ENCODE results near the gene ABHD12.

The ABHD12 gene

DNA sequence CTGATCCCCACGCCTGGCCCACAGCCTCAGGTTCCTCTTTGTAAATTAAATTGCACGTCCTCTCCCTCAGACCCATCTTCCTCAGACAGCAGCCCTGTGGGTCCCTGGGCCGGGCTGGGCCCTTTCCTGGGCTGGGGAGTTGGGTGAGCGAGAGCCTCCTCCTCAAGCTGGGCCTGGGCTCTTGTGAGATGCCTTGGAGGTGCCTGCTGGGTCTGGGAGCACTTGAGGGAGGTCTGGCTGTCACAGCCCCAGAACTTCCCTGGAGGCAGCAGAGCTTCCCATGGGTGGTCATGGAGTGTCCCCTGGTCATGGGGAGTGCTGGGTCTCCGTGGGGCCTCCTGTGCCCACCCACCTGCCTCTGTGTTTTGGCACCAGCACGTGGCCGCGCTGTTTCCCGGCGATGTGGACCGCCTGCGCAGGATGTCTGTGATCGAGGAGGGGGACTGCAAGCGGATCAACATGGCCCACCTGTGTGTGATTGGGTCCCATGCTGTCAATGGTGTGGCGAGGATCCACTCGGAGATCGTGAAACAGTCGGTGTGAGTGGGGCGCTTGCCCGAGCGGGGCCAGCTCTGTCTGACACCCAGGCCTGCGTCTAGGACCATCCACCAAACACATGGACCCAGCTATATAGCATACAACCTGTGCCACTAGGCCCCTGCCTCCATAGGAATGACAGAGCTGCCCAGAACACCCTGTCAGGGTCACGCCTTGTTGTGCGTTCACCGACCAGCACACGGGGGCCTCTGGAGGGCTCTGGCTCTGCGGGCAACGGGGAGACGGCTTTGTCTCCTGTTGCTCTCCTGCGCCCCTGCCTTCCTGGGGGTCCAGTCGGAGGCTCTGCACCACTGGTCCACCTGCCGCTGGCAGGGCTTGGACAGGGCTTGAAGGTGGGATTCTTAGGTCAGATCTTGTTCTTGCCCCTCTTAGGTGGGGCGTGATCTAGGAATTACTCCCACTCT lies 109.8 kb downstream of the ABHD12 start:
- no peaks in the 10 kb centered on the region for H3K4me1 ChIP-seq (ENCODE audit: control insufficient read depth, insufficient read depth, low read length, unreplicated experiment)
- no peaks in the 10 kb centered on the region for H3K27me3 ChIP-seq (ENCODE audit: insufficient read depth, low read length)
- no peak overlapping the region for H3K4me3 ChIP-seq (ENCODE audit: low read depth, low read length)
- no peak overlapping the region for H2AFZ ChIP-seq (ENCODE audit: low read length, unreplicated experiment)
- H3K27ac ChIP-seq (ENCODE audit: low read depth, low read length) = no peak overlapping the region
- H3K79me2 ChIP-seq (ENCODE audit: control insufficient read depth, insufficient read depth, low read length, unreplicated experiment) = no peaks in the 10 kb centered on the region
- peaks cover 21% of the 10 kb centered on the region; the same call in 1 of the 2 replicates for H3K36me3 ChIP-seq (ENCODE audit: insufficient read depth, low read length)

DNA sequence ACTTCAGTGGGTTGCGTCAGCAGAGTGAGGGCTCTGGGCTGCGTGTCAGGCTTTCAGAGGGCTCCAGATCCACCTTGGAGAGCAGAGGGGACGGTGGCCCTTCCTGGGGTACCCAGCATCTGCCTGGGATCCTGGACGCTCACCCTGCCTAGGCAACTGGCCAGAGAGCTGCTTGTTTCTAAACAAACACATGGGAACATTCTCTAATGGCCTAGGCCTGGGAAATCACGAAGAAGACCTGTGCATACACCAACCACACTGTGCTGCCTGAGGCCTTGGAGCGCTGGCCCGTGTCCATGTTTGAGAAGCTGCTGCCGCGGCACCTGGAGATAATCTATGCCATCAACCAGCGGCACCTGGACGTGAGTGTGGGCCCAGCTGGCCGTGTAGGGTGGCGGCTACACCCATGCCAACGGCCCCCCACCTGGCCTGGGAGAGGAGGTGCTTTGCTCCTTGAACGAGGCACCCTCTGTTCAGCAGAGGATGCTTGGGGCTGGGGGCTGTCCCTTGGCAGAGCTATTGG lies 110.5 kb downstream of the ABHD12 start:
- Histone ChIP-seq H3K27me3 (ENCODE audit: insufficient read depth, low read length) (no peaks in the 10 kb centered on the region), H3K79me2 (ENCODE audit: control insufficient read depth, insufficient read depth, low read length, unreplicated experiment) (no peaks in the 10 kb centered on the region), H3K36me3 (ENCODE audit: insufficient read depth, low read length) (peaks cover 15% of the 10 kb centered on the region; the same call in 1 of the 2 replicates), H3K4me1 (ENCODE audit: control insufficient read depth, insufficient read depth, low read length, unreplicated experiment) (no peaks in the 10 kb centered on the region), H3K4me3 (ENCODE audit: low read depth, low read length) (no peak overlapping the region), H2AFZ (ENCODE audit: low read length, unreplicated experiment) (no peak overlapping the region), H3K27ac (ENCODE audit: low read depth, low read length) (no peak overlapping the region)

DNA sequence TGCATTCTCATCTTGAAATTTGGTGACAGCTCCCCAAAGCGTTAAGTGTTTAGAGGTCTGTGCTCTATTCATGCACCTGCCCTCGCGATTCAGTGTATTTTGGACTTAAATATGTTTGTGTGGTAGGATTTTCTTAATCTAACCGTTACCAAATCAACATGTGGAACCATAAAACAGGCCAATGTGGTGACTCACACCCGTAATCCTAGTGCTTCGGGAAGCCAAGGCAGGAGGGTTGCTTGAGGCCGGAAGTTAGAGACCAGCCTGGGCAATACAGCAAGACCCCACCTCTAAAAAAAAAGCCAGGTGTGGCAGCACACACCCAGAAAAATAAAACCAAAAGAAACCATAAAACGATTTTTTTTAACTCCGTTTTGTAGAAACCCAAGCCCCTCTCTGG lies 111.2 kb downstream of the ABHD12 start:
- no peaks in the 10 kb centered on the region for H3K4me1 ChIP-seq (ENCODE audit: control insufficient read depth, insufficient read depth, low read length, unreplicated experiment)
- no peak overlapping the region for H3K27ac ChIP-seq (ENCODE audit: low read depth, low read length)
- peaks cover 16% of the 10 kb centered on the region; the same call in 1 of the 2 replicates for H3K36me3 ChIP-seq (ENCODE audit: insufficient read depth, low read length)
- H2AFZ ChIP-seq (ENCODE audit: low read length, unreplicated experiment) = no peak overlapping the region
- no peaks in the 10 kb centered on the region for H3K79me2 ChIP-seq (ENCODE audit: control insufficient read depth, insufficient read depth, low read length, unreplicated experiment)
- no peak overlapping the region for H3K4me3 ChIP-seq (ENCODE audit: low read depth, low read length)
- no peaks in the 10 kb centered on the region for H3K27me3 ChIP-seq (ENCODE audit: insufficient read depth, low read length)

DNA sequence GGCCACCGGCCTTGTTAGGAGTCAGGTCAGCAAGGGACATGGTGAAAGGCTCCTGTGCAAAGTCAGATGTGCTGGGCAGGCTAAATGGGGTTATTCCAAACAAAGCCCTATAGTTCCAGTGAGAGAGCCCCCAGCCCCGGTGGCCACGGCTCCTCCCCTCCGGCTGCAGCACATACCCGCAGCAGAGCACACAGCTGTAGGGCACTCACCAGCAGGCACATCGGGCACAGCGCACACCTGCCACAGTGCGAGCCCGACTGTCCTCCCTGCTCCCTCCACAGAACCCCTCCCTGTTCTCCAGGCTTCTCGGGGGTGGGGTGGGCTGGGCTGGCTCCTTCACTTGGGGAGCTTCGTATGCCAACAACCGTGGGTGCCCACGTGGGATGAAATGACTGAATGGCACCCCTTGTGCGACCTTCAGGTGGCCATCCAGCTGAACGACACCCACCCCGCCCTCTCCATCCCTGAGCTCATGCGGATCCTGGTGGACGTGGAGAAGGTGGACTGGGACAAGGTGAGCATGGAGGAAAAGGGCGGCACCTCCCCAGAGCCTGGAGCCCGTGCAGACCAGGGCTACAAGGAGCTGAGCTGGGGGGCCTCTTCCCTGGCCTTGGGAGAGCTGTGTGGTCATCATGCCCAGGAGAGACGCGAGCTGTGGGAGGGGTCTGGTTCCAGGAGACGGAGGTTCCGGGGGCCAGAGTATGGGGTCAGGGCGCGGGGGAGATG lies 111.8 kb downstream of the ABHD12 start:
- Histone ChIP-seq H2AFZ (ENCODE audit: low read length, unreplicated experiment) (no peak overlapping the region), H3K79me2 (ENCODE audit: control insufficient read depth, insufficient read depth, low read length, unreplicated experiment) (no peaks in the 10 kb centered on the region), H3K4me1 (ENCODE audit: control insufficient read depth, insufficient read depth, low read length, unreplicated experiment) (no peaks in the 10 kb centered on the region), H3K27me3 (ENCODE audit: insufficient read depth, low read length) (no peaks in the 10 kb centered on the region), H3K4me3 (ENCODE audit: low read depth, low read length) (no peak overlapping the region), H3K27ac (ENCODE audit: low read depth, low read length) (no peak overlapping the region), H3K36me3 (ENCODE audit: insufficient read depth, low read length) (peaks cover 17% of the 10 kb centered on the region; the same call in 1 of the 2 replicates)

DNA sequence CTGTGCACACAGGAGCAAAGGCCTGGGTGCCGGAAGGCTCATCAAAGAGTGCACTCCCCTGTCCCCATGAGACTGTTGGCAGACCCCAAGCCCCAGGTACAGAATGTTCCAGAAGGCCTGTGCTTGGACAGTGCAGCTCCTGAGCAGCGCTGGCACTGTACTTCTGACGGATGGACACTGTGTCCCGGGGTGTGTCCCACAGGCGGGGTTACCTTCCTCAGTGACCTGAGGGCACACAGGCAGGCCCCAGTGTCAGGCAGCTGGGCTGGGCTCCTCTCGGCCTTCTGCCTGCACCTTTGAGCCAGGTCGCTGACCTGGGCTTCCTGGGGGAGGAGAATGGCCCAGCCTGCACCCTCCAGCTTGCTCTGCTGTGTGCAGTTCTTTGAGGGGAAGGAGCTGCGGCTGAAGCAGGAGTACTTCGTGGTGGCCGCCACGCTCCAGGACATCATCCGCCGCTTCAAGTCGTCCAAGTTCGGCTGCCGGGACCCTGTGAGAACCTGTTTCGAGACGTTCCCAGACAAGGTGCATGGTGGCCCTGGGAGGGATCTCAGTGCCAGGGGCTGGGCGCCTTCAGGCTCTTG lies 112.6 kb downstream of the ABHD12 start:
- no peak overlapping the region for H2AFZ ChIP-seq (ENCODE audit: low read length, unreplicated experiment)
- no peaks in the 10 kb centered on the region for H3K27me3 ChIP-seq (ENCODE audit: insufficient read depth, low read length)
- no peak overlapping the region for H3K27ac ChIP-seq (ENCODE audit: low read depth, low read length)
- H3K79me2 ChIP-seq (ENCODE audit: control insufficient read depth, insufficient read depth, low read length, unreplicated experiment) = no peaks in the 10 kb centered on the region
- H3K4me1 ChIP-seq (ENCODE audit: control insufficient read depth, insufficient read depth, low read length, unreplicated experiment) = no peaks in the 10 kb centered on the region
- peaks cover 20% of the 10 kb centered on the region; the same call in 1 of the 2 replicates for H3K36me3 ChIP-seq (ENCODE audit: insufficient read depth, low read length)
- H3K4me3 ChIP-seq (ENCODE audit: low read depth, low read length) = no peak overlapping the region

DNA sequence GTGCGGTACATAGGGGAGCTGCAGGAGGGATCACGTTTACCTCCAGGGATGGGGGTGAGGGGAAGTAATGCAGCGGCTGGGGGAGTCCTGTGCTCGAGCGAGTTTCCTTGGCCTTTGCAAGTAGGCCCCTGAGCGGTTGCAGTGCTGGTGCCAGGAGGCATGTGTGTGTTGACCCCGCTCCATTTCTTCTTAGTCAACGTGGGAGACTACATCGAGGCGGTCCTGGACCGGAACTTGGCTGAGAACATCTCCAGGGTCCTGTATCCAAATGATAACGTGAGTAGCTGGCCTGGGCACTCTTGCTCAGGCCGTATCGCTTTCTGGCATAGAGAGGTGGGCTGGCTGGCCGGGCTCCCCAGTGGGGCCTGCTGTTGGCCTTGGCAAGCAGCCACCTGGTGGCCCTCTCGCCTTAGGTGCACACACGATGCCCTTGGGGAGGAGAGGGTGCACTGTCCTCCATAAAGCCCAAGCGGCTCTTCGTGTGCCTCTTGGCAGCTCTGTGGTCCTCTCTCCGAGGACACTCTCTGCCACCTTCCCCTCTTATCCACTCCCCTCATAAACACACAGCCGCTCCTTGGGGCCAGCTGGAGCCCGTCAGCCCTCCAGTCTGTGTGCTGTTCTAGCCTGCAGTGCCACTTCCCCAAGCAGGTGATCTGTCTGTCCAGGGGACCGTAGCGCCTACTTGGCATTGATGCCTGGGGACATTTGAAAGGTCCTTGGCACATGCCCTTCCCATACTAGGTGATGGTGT lies 113.4 kb downstream of the ABHD12 start:
- no peaks in the 10 kb centered on the region for H3K4me1 ChIP-seq (ENCODE audit: control insufficient read depth, insufficient read depth, low read length, unreplicated experiment)
- no peak overlapping the region for H2AFZ ChIP-seq (ENCODE audit: low read length, unreplicated experiment)
- H3K27me3 ChIP-seq (ENCODE audit: insufficient read depth, low read length) = no peaks in the 10 kb centered on the region
- H3K79me2 ChIP-seq (ENCODE audit: control insufficient read depth, insufficient read depth, low read length, unreplicated experiment) = peaks cover 3% of the 10 kb centered on the region
- H3K36me3 ChIP-seq (ENCODE audit: insufficient read depth, low read length) = peaks cover 28% of the 10 kb centered on the region; the same call in 1 of the 2 replicates
- H3K27ac ChIP-seq (ENCODE audit: low read depth, low read length) = no peak overlapping the region
- H3K4me3 ChIP-seq (ENCODE audit: low read depth, low read length) = no peak overlapping the region

DNA sequence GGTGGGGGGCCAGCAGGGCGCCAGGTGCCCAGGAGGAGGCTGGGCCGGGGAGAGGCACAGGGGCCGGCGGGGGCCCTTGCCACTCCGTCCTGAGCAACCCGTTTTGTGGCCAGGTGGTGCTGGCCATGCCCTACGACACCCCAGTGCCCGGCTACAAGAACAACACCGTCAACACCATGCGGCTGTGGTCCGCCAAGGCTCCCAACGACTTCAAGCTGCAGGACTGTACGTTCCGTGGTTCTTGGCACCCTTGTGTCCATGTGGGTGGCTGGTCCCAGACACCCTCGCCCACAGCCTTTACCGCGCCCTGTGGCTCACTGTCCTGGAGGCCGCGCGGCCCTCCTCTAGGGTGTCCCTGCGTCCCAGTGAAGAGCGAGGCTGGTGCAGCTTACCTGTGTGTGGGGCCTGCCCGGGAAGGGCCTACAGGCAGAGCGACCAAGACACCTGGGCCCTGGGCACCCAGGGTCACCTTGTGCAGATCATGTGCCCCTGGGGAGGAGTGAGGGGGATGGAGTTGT lies 114.0 kb downstream of the ABHD12 start:
- H2AFZ ChIP-seq (ENCODE audit: low read length, unreplicated experiment) = no peak overlapping the region
- H3K4me1 ChIP-seq (ENCODE audit: control insufficient read depth, insufficient read depth, low read length, unreplicated experiment) = no peaks in the 10 kb centered on the region
- H3K79me2 ChIP-seq (ENCODE audit: control insufficient read depth, insufficient read depth, low read length, unreplicated experiment) = peaks cover 5% of the 10 kb centered on the region
- H3K27me3 ChIP-seq (ENCODE audit: insufficient read depth, low read length) = no peaks in the 10 kb centered on the region
- H3K36me3 ChIP-seq (ENCODE audit: insufficient read depth, low read length) = peaks cover 29% of the 10 kb centered on the region; the same call in 1 of the 2 replicates
- H3K27ac ChIP-seq (ENCODE audit: low read depth, low read length) = no peak overlapping the region
- no peak overlapping the region for H3K4me3 ChIP-seq (ENCODE audit: low read depth, low read length)

DNA sequence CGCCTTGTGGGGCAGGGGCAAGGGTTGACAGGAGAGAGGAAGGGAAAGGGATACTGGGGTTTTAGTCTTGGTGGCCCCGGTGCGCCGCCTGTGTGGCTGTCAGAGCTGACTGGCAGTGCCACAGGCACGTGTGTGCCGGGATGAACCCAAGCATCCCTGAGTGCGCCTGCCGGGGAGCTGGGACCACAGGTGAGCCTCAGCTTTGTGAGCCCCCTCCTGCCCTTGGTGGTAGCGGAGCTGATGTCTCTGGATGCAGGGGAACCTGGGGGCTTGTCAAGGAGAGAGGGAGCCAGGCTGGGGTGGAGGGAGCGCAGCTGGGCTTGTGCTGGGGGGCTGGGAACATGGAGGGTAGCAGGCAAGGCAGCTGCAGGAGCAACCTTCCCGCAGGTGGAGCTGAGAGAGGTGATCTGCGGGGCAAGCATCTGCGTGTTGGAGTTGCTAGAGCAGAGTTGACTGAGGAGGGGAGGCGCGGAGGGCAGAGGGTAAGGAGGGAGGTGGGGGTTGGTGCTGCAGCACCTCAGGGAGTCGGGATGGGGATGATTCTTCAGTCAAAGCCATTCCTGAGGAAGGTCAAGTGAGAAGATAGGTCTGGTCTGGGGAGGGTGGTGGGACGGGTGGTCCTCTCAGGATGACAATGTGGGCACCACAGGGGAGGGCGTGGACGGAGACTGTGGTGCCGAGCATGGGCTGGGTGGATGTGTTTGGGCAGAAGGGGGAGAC lies 114.7 kb downstream of the ABHD12 start:
- Histone ChIP-seq H3K27ac (ENCODE audit: low read depth, low read length) (no peak overlapping the region), H2AFZ (ENCODE audit: low read length, unreplicated experiment) (no peak overlapping the region), H3K79me2 (ENCODE audit: control insufficient read depth, insufficient read depth, low read length, unreplicated experiment) (peaks cover 5% of the 10 kb centered on the region), H3K4me1 (ENCODE audit: control insufficient read depth, insufficient read depth, low read length, unreplicated experiment) (no peaks in the 10 kb centered on the region), H3K4me3 (ENCODE audit: low read depth, low read length) (no peak overlapping the region), H3K27me3 (ENCODE audit: insufficient read depth, low read length) (no peaks in the 10 kb centered on the region), H3K36me3 (ENCODE audit: insufficient read depth, low read length) (peaks cover 30% of the 10 kb centered on the region; the same call in 1 of the 2 replicates)

DNA sequence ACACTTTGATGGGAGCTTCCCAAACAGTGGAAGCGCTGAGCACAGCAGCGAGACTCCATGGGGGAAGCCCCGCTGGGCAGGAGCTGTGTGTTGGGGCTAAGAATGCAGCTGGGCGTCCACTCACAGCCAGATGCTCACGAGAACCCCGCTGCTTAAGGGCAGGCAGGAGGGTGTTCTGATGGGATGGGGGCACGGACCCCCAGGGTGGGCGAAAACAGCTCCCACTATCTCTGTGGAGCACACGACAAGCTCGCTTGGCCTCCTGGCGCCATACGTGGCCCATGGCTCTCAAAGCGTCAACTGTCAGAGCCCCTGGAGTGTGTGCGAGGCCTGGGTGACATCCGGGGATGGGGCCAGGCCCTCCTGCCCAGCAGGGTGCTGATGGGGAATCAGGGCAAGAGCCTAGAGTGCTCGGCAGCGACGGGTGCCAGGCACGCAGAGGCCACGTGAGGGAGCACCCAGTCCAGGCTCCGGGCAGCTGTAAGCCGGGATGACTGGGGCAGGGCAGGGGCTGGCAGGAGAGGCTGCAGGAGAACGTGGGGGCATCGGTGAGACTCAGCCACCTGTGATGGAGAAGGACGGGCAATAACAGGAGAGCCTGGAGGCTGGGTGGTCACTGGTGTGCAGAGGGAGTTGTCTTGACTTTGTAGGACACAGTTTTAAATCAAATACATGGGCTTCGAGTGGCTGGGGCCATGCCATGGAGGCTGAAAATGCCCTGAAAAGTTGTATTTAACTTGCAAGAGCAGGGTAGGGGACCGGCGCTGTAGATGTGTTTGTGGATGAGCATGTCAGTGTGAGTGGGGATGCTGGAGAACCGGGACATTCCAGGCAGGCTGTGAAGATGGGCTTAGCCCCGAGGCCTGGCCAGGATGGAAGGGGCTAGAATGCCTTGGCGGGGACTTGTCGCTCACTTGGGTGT lies 115.5 kb downstream of the ABHD12 start:
- H3K27ac ChIP-seq (ENCODE audit: low read depth, low read length) = no peak overlapping the region
- H3K79me2 ChIP-seq (ENCODE audit: control insufficient read depth, insufficient read depth, low read length, unreplicated experiment) = peaks cover 5% of the 10 kb centered on the region
- H3K4me1 ChIP-seq (ENCODE audit: control insufficient read depth, insufficient read depth, low read length, unreplicated experiment) = no peaks in the 10 kb centered on the region
- peaks cover 33% of the 10 kb centered on the region; the same call in 1 of the 2 replicates for H3K36me3 ChIP-seq (ENCODE audit: insufficient read depth, low read length)
- no peak overlapping the region for H2AFZ ChIP-seq (ENCODE audit: low read length, unreplicated experiment)
- H3K4me3 ChIP-seq (ENCODE audit: low read depth, low read length) = no peak overlapping the region
- H3K27me3 ChIP-seq (ENCODE audit: insufficient read depth, low read length) = no peaks in the 10 kb centered on the region

Data from ACC112 (cell line).